SK-N-SH treated with all-trans-retinoic acid at 6 μM for 48 hours (cell line): ENCODE data around the gene NLE1.

Experiments
- ISL1 ChIP-seq: fragments of 250-450 bp; sonication (Bioruptor Pico); IDR thresholded peaks from 2 replicates; pipeline ENCODE4 v2.1.2; 2022; ENCODE audit warnings: mild to moderate bottlenecking, moderate library complexity
- OSR1 ChIP-seq: fragments of 250-450 bp; sonication (Bioruptor Pico); IDR thresholded peaks from 2 replicates; pipeline ENCODE4 v1.8.0; 2022; ENCODE audit warnings: moderate library complexity, mild to moderate bottlenecking, inconsistent platforms
- ZFP30 ChIP-seq: fragments of 450-650 bp; formaldehyde crosslinking; IDR thresholded peaks from 2 replicates; pipeline ENCODE4 v1.5.0; 2022; ENCODE audit warnings: mild to moderate bottlenecking, moderate library complexity
- ZNF8 ChIP-seq: fragments of 450-650 bp; formaldehyde crosslinking; IDR thresholded peaks from 2 replicates; pipeline ENCODE4 v1.5.0; 2020; ENCODE audit warnings: mild to moderate bottlenecking, moderate library complexity
- TF ChIP-seq, protein P1 (sequence below): fragments of 250-450 bp; sonication (Bioruptor Pico); IDR thresholded peaks from 2 replicates; pipeline ENCODE4 v1.8.0; 2020; ENCODE audit warnings: mild to moderate bottlenecking, moderate library complexity, borderline replicate concordance

GRCh38 chr17:35167666-35168065, 25.6 kb upstream of the NLE1 start:
- TF ChIP-seq ZNF8 (CRISPR knock-in tag): no peak
- TF ChIP-seq, protein P1, sequence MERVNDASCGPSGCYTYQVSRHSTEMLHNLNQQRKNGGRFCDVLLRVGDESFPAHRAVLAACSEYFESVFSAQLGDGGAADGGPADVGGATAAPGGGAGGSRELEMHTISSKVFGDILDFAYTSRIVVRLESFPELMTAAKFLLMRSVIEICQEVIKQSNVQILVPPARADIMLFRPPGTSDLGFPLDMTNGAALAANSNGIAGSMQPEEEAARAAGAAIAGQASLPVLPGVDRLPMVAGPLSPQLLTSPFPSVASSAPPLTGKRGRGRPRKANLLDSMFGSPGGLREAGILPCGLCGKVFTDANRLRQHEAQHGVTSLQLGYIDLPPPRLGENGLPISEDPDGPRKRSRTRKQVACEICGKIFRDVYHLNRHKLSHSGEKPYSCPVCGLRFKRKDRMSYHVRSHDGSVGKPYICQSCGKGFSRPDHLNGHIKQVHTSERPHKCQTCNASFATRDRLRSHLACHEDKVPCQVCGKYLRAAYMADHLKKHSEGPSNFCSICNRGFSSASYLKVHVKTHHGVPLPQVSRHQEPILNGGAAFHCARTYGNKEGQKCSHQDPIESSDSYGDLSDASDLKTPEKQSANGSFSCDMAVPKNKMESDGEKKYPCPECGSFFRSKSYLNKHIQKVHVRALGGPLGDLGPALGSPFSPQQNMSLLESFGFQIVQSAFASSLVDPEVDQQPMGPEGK (CRISPR knock-in tag): no peak
- TF ChIP-seq ISL1 (CRISPR knock-in tag): no peak
- TF ChIP-seq ZFP30 (CRISPR knock-in tag): no peak
- no peak for TF ChIP-seq OSR1 (CRISPR knock-in tag)
